HCT116 (cell line): Measurements from ENCODE around the gene MOCS1. TPM values are rescaled to one million over a fixed set of nuclear protein-coding genes. Genes with fewer than 3 reads are reported as not detected.

Source experiments
- ATAC-seq: fragments of 200-7000 bp; cut with Tn5 transposase; 2 replicates; pipeline ENCODE4 v1.9.1; 2020; ENCODE audit warnings: mild to moderate bottlenecking, moderate library complexity
- BruUV-seq: library from RNA; stranded (reverse); fragments of 400-500 nt; replicated peaks from 2 replicates; lab custom pipeline; 2021; lab: Mats Ljungman, UMichigan
- CTCF ChIA-PET: fragments of 300-600 bp; sonication (Branson Sonifier 250); formaldehyde crosslinking; loops from one replicate; lab custom pipeline; 2021; ENCODE audit warnings: antibody characterized with exemption; lab: Charles Lee
- POLR2A ChIA-PET: fragments of 300-600, 350-600 bp; sonication (Branson Sonifier 250); formaldehyde crosslinking; loops from one replicate; lab custom pipeline; 2021; ENCODE audit warnings: antibody characterized with exemption; lab: Charles Lee
- RAD21 ChIA-PET, 2 experiments: fragments of 300-600 bp; sonication (Branson Sonifier 250); formaldehyde crosslinking; loops; one replicate each; lab custom pipeline; 2023; ENCODE audit warnings: low total read pairs in 2 of 2; ENCODE audit not compliant: uncharacterized antibody in 2 of 2, unreplicated experiment in 2 of 2, low non-redundant PET in 1 of 2; lab: Charles Lee
- DNase-seq: peaks from one replicate; pipeline ENCODE4 v3.0.0-alpha.2; 2010; ENCODE audit warnings: low read depth, low spot score
- H2AFZ ChIP-seq: fragments of 200-600 bp; shearing (Covaris generic), sonication (generic); 2 replicates; pipeline ENCODE4 v1.6.1; 2017; ENCODE audit warnings: low read depth, mixed run types, mixed read lengths, antibody characterized with exemption, low read length; ENCODE audit not compliant: poor library complexity, severe bottlenecking
- H3K27ac ChIP-seq: 2 replicates; pipeline ENCODE4 v1.5.1; 2012; ENCODE audit warnings: low read depth, low read length
- H3K27me3 ChIP-seq: fragments of 200-600 bp; sonication (generic); 2 replicates; pipeline ENCODE4 v1.6.1; 2016; ENCODE audit warnings: mixed run types, low read length, mixed read lengths; ENCODE audit not compliant: insufficient read depth
- H3K36me3 ChIP-seq, 2 experiments: fragments of 200-500 bp in 1 of 2; fragments of 200-600 bp in 1 of 2; sonication (Bioruptor generic) in 1 of 2; sonication (generic) in 1 of 2; 2 replicates each; pipeline versions ENCODE4 v1.5.1 to v1.6.1; 2014 to 2016; ENCODE audit warnings: low read length in 2 of 2, inconsistent platforms in 1 of 2, mixed read lengths in 1 of 2, mixed run types in 1 of 2; ENCODE audit not compliant: insufficient read depth in 2 of 2, control insufficient read depth in 1 of 2
- H3K4me1 ChIP-seq, 2 experiments: fragments of 200-600 bp in 1 of 2; sonication (generic) in 1 of 2; 2 replicates each; pipeline versions ENCODE4 v1.5.1 to v1.6.1; 2012 to 2017; ENCODE audit warnings: low read length in 2 of 2, inconsistent platforms in 1 of 2, mild to moderate bottlenecking in 1 of 2, mixed read lengths in 1 of 2, mixed run types in 1 of 2, moderate library complexity in 1 of 2; ENCODE audit not compliant: insufficient read depth in 2 of 2, control insufficient read depth in 1 of 2
- H3K4me2 ChIP-seq: fragments of 200-600 bp; sonication (generic); 2 replicates; pipeline ENCODE4 v1.6.1; 2017; ENCODE audit warnings: mixed run types, low read length, mixed read lengths
- H3K4me3 ChIP-seq, 2 experiments: fragments of 200-600 bp in 1 of 2; sonication (generic) in 1 of 2; replicated peaks in 1 of 2; 2 replicates each; pipeline ENCODE4 v1.5.1; 2011 to 2016; ENCODE audit warnings: low read length in 2 of 2, control low read depth in 1 of 2, low read depth in 1 of 2, mild to moderate bottlenecking in 1 of 2, mixed read lengths in 1 of 2, mixed run types in 1 of 2
- H3K79me2 ChIP-seq: fragments of 200-600 bp; sonication (generic); 2 replicates; pipeline ENCODE4 v1.6.1; 2017; ENCODE audit warnings: mild to moderate bottlenecking, mixed run types, low read length, moderate library complexity, mixed read lengths; ENCODE audit not compliant: insufficient read depth
- H3K9ac ChIP-seq: fragments of 200-600 bp; sonication (generic); 2 replicates; pipeline ENCODE4 v1.6.1; 2016; ENCODE audit warnings: low read length, mixed read lengths
- H3K9me2 ChIP-seq: fragments of 200-600 bp; sonication (generic), shearing (Covaris generic); 2 replicates; pipeline ENCODE4 v1.6.1; 2017; ENCODE audit warnings: mixed run types, mild to moderate bottlenecking, moderate library complexity; ENCODE audit not compliant: insufficient read depth
- H3K9me3 ChIP-seq, 2 experiments: fragments of 200-500 bp in 1 of 2; fragments of 200-600 bp in 1 of 2; sonication (Bioruptor generic) in 1 of 2; sonication (generic) in 1 of 2; 2 replicates each; pipeline ENCODE4 v1.6.1; 2014 to 2017; ENCODE audit warnings: low read length in 2 of 2, mixed read lengths in 2 of 2, inconsistent platforms in 1 of 2, low read depth in 1 of 2, mild to moderate bottlenecking in 1 of 2, mixed run types in 1 of 2, moderate library complexity in 1 of 2; ENCODE audit not compliant: control insufficient read depth in 1 of 2, insufficient read depth in 1 of 2
- H4K20me1 ChIP-seq: fragments of 200-600 bp; sonication (generic), shearing (Covaris generic); 2 replicates; pipeline ENCODE4 v1.6.1; 2017; ENCODE audit warnings: mixed run types, mild to moderate bottlenecking, moderate library complexity; ENCODE audit not compliant: insufficient read depth
- ATF3 ChIP-seq: IDR thresholded peaks from 2 replicates; pipeline ENCODE4 v1.6.1; 2012
- CEBPB ChIP-seq: IDR thresholded peaks from 2 replicates; pipeline ENCODE4 v1.6.1; 2012; ENCODE audit warnings: low read depth
- EGR1 ChIP-seq: IDR thresholded peaks from 2 replicates; pipeline ENCODE4 v1.6.1; 2012; ENCODE audit warnings: low read depth
- EZH2 ChIP-seq: fragments of 200-600 bp; sonication (generic); IDR thresholded peaks from 2 replicates; pipeline ENCODE4 v1.6.1; 2017; ENCODE audit warnings: antibody characterized with exemption, mixed run types
- EZH2phosphoT487 ChIP-seq: fragments of 200-600 bp; IDR thresholded peaks from 2 replicates; pipeline ENCODE4 v1.6.1; 2018; ENCODE audit warnings: antibody characterized with exemption, borderline replicate concordance
- FOSL1 ChIP-seq: IDR thresholded peaks from 2 replicates; pipeline ENCODE4 v1.6.1; 2012; ENCODE audit warnings: low read depth
- JUND ChIP-seq: IDR thresholded peaks from 2 replicates; pipeline ENCODE4 v1.6.1; 2012
- MAX ChIP-seq: IDR thresholded peaks from 2 replicates; pipeline ENCODE4 v1.6.1; 2012
- POLR2AphosphoS5 ChIP-seq: IDR thresholded peaks from 2 replicates; pipeline ENCODE4 v1.6.1; 2011; ENCODE audit warnings: mild to moderate bottlenecking, low read depth, low read length, moderate library complexity
- SIN3A ChIP-seq: IDR thresholded peaks from 2 replicates; pipeline ENCODE4 v1.6.1; 2012; ENCODE audit warnings: low read depth
- SP1 ChIP-seq: IDR thresholded peaks from 2 replicates; pipeline ENCODE4 v1.6.1; 2012; ENCODE audit warnings: low read depth
- TCF7L2 ChIP-seq: IDR thresholded peaks from 2 replicates; pipeline ENCODE4 v1.7.0; 2011; ENCODE audit warnings: borderline replicate concordance, inconsistent platforms; ENCODE audit not compliant: insufficient read depth, insufficient read length; ENCODE audit errors: extremely low read depth
- ZBTB33 ChIP-seq: IDR thresholded peaks from 2 replicates; pipeline ENCODE4 v1.6.1; 2011; ENCODE audit warnings: mild to moderate bottlenecking, low read length, moderate library complexity; ENCODE audit not compliant: insufficient replicate concordance; ENCODE audit errors: extremely low read depth
- ZNF274 ChIP-seq: fragments of 200-500 bp; sonication (Bioruptor generic); IDR thresholded peaks from 2 replicates; pipeline ENCODE4 v1.6.1; 2014; ENCODE audit warnings: mild to moderate bottlenecking, low read depth, low read length, inconsistent platforms
- intact Hi-C: fragments of 100-400 bp; cut with micrococcal nuclease; formaldehyde crosslinking; loops from 2 replicates; pipeline ENCODE4 v1.10.0; 2022
- total RNA-seq: library from RNA; stranded (reverse); gene quantifications from one replicate; pipeline ENCODE4 v1.2.1, GENCODE V29; 2021; ENCODE audit not compliant: unreplicated experiment

The MOCS1 gene
- total RNA-seq, 1 experiment from 2014 or later = 9.3 TPM

- H3K9me2 ChIP-seq = no peaks in the 10 kb centered on the region
- no peak overlapping the region for H3K4me3 ChIP-seq
- ChIA-PET RAD21 (no interaction called here), POLR2A (no interaction called here), CTCF (no interaction called here)
- no peak overlapping the region for H2AFZ ChIP-seq
- H3K4me2 ChIP-seq = no peak overlapping the region
- no peak overlapping the region for H3K27ac ChIP-seq
- intact Hi-C loops = no loop called here
- no peaks in the 10 kb centered on the region; a peak in 1 of 4 replicates for H3K36me3 ChIP-seq
- DNase-seq = no peak
- no peaks in the 10 kb centered on the region for H3K79me2 ChIP-seq
- H3K9ac ChIP-seq = no peak overlapping the region
- no peaks in the 10 kb centered on the region for H3K27me3 ChIP-seq
- H3K4me1 ChIP-seq = peaks cover 9 to 29% of the 10 kb centered on the region in 2 experiments; a peak in 3 of 4 replicates
- H4K20me1 ChIP-seq = no peaks in the 10 kb centered on the region
- TF ChIP-seq POLR2AphosphoS5 (no peak), SIN3A (no peak), EZH2 (no peak), EZH2phosphoT487 (no peak), ZNF274 (no peak), MAX (no peak), JUND (no peak), SP1 (no peak), EGR1 (no peak), TCF7L2 (no peak), FOSL1 (no peak), ATF3 (no peak), CEBPB (no peak), ZBTB33 (no peak)
- no peaks in the 10 kb centered on the region for H3K9me3 ChIP-seq
- ATAC-seq = no peak
- no TSS peak for BruUV-seq
Observed at GRCh38 chr6:39929733-39930461, 4.4 kb downstream of the MOCS1 start.
